ENCODE measurements around the gene DLG2. TPM values are rescaled to one million over a fixed set of nuclear protein-coding genes. Genes with fewer than 3 reads are reported as not detected.

DLG2 gene
- total RNA-seq, 1 donor from 2014 or later, result 6.7 TPM

GRCh38 chr11:85539029-85539689 lies 88.0 kb downstream of the DLG2 start:
- peaks cover 3% of the 10 kb centered on the region for H3K36me3 Mint-ChIP-seq
- no peaks in the 10 kb centered on the region for H3K27me3 Mint-ChIP-seq (ENCODE audit: low read depth)
- peaks cover 11% of the 10 kb centered on the region for H3K9me3 Mint-ChIP-seq
- DNase-seq (ENCODE audit: low spot score in 2 of 2, unreplicated experiment in 2 of 2), result no peak
- H3K27ac Mint-ChIP-seq, result no peak overlapping the region
- TF ChIP-seq CTCF (IDR thresholded peaks at IDR 0.05; ENCODE audit: unreplicated experiment), result no peak
- no peak overlapping the region for H3K4me3 Mint-ChIP-seq
- peaks cover 2% of the 10 kb centered on the region for H3K4me1 Mint-ChIP-seq

- Mint-ChIP-seq H3K36me3 (peaks cover 3% of the 10 kb centered on the region), H3K27ac (no peak overlapping the region), H3K4me1 (peaks cover 3% of the 10 kb centered on the region), H3K27me3 (ENCODE audit: low read depth) (no peaks in the 10 kb centered on the region), H3K4me3 (no peak overlapping the region), H3K9me3 (peaks cover 11% of the 10 kb centered on the region)
- DNase-seq (ENCODE audit: low spot score in 2 of 2, unreplicated experiment in 2 of 2), result no peak
- TF ChIP-seq CTCF (IDR thresholded peaks at IDR 0.05; ENCODE audit: unreplicated experiment), result no peak
Measured at GRCh38 chr11:85536438-85536837, 90.7 kb downstream of the DLG2 start.

GRCh38 chr11:85534806-85535205 lies 92.3 kb downstream of the DLG2 start:
- Mint-ChIP-seq H3K27ac (no peak overlapping the region), H3K27me3 (ENCODE audit: low read depth) (no peaks in the 10 kb centered on the region), H3K9me3 (peaks cover 11% of the 10 kb centered on the region), H3K4me3 (no peak overlapping the region), H3K4me1 (peaks cover 5% of the 10 kb centered on the region), H3K36me3 (peaks cover 3% of the 10 kb centered on the region)
- DNase-seq (ENCODE audit: low spot score in 2 of 2, unreplicated experiment in 2 of 2), result no peak
- no peak for TF ChIP-seq CTCF (IDR thresholded peaks at IDR 0.05; ENCODE audit: unreplicated experiment)

GRCh38 chr11:85531191-85531897 lies 95.8 kb downstream of the DLG2 start:
- no peaks in the 10 kb centered on the region for H3K27me3 Mint-ChIP-seq (ENCODE audit: low read depth)
- no peak overlapping the region for H3K4me3 Mint-ChIP-seq
- DNase-seq (ENCODE audit: low spot score in 2 of 2, unreplicated experiment in 2 of 2), result no peak
- TF ChIP-seq CTCF (IDR thresholded peaks at IDR 0.05; ENCODE audit: unreplicated experiment), result no peak
- peaks cover 5% of the 10 kb centered on the region for H3K4me1 Mint-ChIP-seq
- peaks cover 12% of the 10 kb centered on the region for H3K9me3 Mint-ChIP-seq
- H3K36me3 Mint-ChIP-seq, result peaks cover 3% of the 10 kb centered on the region
- H3K27ac Mint-ChIP-seq, result peak overlapping the region; percentile 19

- Mint-ChIP-seq H3K27me3 (ENCODE audit: low read depth) (no peaks in the 10 kb centered on the region), H3K9me3 (peaks cover 12% of the 10 kb centered on the region), H3K36me3 (peaks cover 3% of the 10 kb centered on the region), H3K4me3 (no peak overlapping the region), H3K27ac (no peak overlapping the region), H3K4me1 (peaks cover 5% of the 10 kb centered on the region)
- no peak for TF ChIP-seq CTCF (IDR thresholded peaks at IDR 0.05; ENCODE audit: unreplicated experiment)
- no peak for DNase-seq (ENCODE audit: low spot score in 2 of 2, unreplicated experiment in 2 of 2)
Measured at GRCh38 chr11:85530634-85531033, 96.5 kb downstream of the DLG2 start.

All from mesothelial cell of epicardium (in vitro differentiated cells).